Thyroid gland (tissue), 4 donors: ENCODE measurements around the gene ATP6V0E2.

Experiments used
- POLR2A ChIP-seq, 2 donors: fragments of 450-650 bp; IDR thresholded peaks; one replicate each; pipeline ENCODE4 v1.6.1; 2017; ENCODE audit warnings: antibody characterized with exemption in 2 of 2, mild to moderate bottlenecking in 2 of 2, moderate library complexity in 1 of 2
- TF ChIP-seq, protein P1 (sequence below), 6 experiments: fragments of 200-600 bp in 3 of 6; fragments of 450-650 bp in 3 of 6; sonication (generic) in 3 of 6; IDR thresholded peaks; one replicate each; pipeline ENCODE4 v1.5.1; 2016 to 2019; ENCODE audit warnings: antibody characterized with exemption in 6 of 6, mild to moderate bottlenecking in 2 of 6, inconsistent platforms in 1 of 6, moderate library complexity in 1 of 6

GRCh38 chr7:149863500-149863899, 10.3 kb upstream of the ATP6V0E2 start:
- TF ChIP-seq, protein P1, sequence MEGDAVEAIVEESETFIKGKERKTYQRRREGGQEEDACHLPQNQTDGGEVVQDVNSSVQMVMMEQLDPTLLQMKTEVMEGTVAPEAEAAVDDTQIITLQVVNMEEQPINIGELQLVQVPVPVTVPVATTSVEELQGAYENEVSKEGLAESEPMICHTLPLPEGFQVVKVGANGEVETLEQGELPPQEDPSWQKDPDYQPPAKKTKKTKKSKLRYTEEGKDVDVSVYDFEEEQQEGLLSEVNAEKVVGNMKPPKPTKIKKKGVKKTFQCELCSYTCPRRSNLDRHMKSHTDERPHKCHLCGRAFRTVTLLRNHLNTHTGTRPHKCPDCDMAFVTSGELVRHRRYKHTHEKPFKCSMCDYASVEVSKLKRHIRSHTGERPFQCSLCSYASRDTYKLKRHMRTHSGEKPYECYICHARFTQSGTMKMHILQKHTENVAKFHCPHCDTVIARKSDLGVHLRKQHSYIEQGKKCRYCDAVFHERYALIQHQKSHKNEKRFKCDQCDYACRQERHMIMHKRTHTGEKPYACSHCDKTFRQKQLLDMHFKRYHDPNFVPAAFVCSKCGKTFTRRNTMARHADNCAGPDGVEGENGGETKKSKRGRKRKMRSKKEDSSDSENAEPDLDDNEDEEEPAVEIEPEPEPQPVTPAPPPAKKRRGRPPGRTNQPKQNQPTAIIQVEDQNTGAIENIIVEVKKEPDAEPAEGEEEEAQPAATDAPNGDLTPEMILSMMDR (IDR thresholded peaks at IDR 0.05) = no peak
- no peak for TF ChIP-seq POLR2A (IDR thresholded peaks at IDR 0.05)
